Liver (tissue), 9 donors: ENCODE data around the gene RGS3. TPM values are rescaled to one million over a fixed set of nuclear protein-coding genes. Genes with fewer than 3 reads are reported as not detected.

Source experiments
- DNase-seq: peaks from one replicate; pipeline ENCODE4 v3.0.0-alpha.2; 2017; ENCODE audit warnings: low spot score
- H3K27ac ChIP-seq, 2 donors: one replicate each; pipeline ENCODE4 v1.7.0; 2013; ENCODE audit warnings: inconsistent platforms in 2 of 2, low read length in 2 of 2, control low read depth in 1 of 2, low read depth in 1 of 2, mild to moderate bottlenecking in 1 of 2
- H3K27me3 ChIP-seq, 4 donors: one replicate each; pipeline versions ENCODE4 v1.6.1 to v1.7.0; 2013; ENCODE audit warnings: low read length in 3 of 4, inconsistent platforms in 1 of 4, mild to moderate bottlenecking in 1 of 4, moderate library complexity in 1 of 4; ENCODE audit not compliant: control insufficient read depth in 4 of 4, insufficient read depth in 4 of 4
- H3K36me3 ChIP-seq, 4 donors: one replicate each; pipeline versions ENCODE4 v1.6.1 to v1.7.0; 2013; ENCODE audit warnings: low read length in 3 of 4, mild to moderate bottlenecking in 3 of 4, low read depth in 1 of 4, moderate library complexity in 1 of 4; ENCODE audit not compliant: control insufficient read depth in 4 of 4, insufficient read depth in 3 of 4
- H3K4me1 ChIP-seq, 4 donors: one replicate each; pipeline versions ENCODE4 v1.6.1 to v1.7.0; 2013; ENCODE audit warnings: low read length in 3 of 4, mild to moderate bottlenecking in 3 of 4, moderate library complexity in 1 of 4; ENCODE audit not compliant: control insufficient read depth in 4 of 4, insufficient read depth in 4 of 4
- H3K4me3 ChIP-seq, 3 donors: one replicate each; pipeline versions ENCODE4 v1.6.1 to v1.7.0; 2013; ENCODE audit warnings: low read length in 3 of 3, control low read depth in 1 of 3, low read depth in 1 of 3, mild to moderate bottlenecking in 1 of 3
- H3K9ac ChIP-seq, 2 donors: one replicate each; pipeline ENCODE4 v1.7.0; 2013; ENCODE audit warnings: low read length in 2 of 2, mild to moderate bottlenecking in 2 of 2, moderate library complexity in 2 of 2, control low read depth in 1 of 2, low read depth in 1 of 2
- H3K9me3 ChIP-seq, 4 donors: one replicate each; pipeline versions ENCODE4 v1.6.1 to v1.7.0; 2013; ENCODE audit warnings: low read length in 3 of 4; ENCODE audit not compliant: control insufficient read depth in 4 of 4
- ATF3 ChIP-seq: IDR thresholded peaks from 2 replicates; pipeline ENCODE4 v1.6.1; 2016; ENCODE audit warnings: antibody characterized with exemption
- CTCF ChIP-seq: fragments of 150-350 bp; IDR thresholded peaks from 2 replicates; pipeline ENCODE4 v1.5.1; 2017; ENCODE audit warnings: improper control_type of control experiment, low read depth, low read length; ENCODE audit not compliant: missing input control
- EGR1 ChIP-seq, 2 donors: IDR thresholded peaks; 2 replicates each; pipeline ENCODE4 v1.6.1; 2016 to 2018; ENCODE audit warnings: antibody characterized with exemption in 2 of 2, low read depth in 2 of 2
- FOXA1 ChIP-seq: IDR thresholded peaks from 2 replicates; pipeline ENCODE4 v1.6.1; 2016; ENCODE audit warnings: antibody characterized with exemption
- FOXA2 ChIP-seq: IDR thresholded peaks from 2 replicates; pipeline ENCODE4 v1.6.1; 2016; ENCODE audit warnings: antibody characterized with exemption
- GABPA ChIP-seq, 2 donors: IDR thresholded peaks in 1 of 2; conservative IDR thresholded peaks in 1 of 2; 2 replicates each; pipeline ENCODE4 v1.6.1; 2016; ENCODE audit warnings: antibody characterized with exemption in 2 of 2, mild to moderate bottlenecking in 1 of 2, moderate library complexity in 1 of 2
- HNF4A ChIP-seq, 2 donors: conservative IDR thresholded peaks; 2 replicates each; pipeline ENCODE4 v1.6.1; 2016; ENCODE audit warnings: antibody characterized with exemption in 2 of 2, mild to moderate bottlenecking in 2 of 2
- HNF4G ChIP-seq: IDR thresholded peaks from 2 replicates; pipeline ENCODE4 v1.6.1; 2016; ENCODE audit warnings: antibody characterized with exemption
- JUND ChIP-seq, 2 donors: IDR thresholded peaks; 2 replicates each; pipeline ENCODE4 v1.6.1; 2016; ENCODE audit warnings: antibody characterized with exemption in 2 of 2
- MAX ChIP-seq: IDR thresholded peaks from 2 replicates; pipeline ENCODE4 v1.6.1; 2016; ENCODE audit warnings: antibody characterized with exemption
- NR2F2 ChIP-seq: IDR thresholded peaks from 2 replicates; pipeline ENCODE4 v1.6.1; 2016; ENCODE audit warnings: antibody characterized with exemption
- RAD21 ChIP-seq, 2 donors: IDR thresholded peaks; 2 replicates each; pipeline ENCODE4 v1.6.1; 2016; ENCODE audit warnings: antibody characterized with exemption in 2 of 2, mild to moderate bottlenecking in 2 of 2
- REST ChIP-seq: IDR thresholded peaks from 2 replicates; pipeline ENCODE4 v1.6.1; 2016; ENCODE audit warnings: antibody characterized with exemption, mild to moderate bottlenecking
- RXRA ChIP-seq, 2 donors: IDR thresholded peaks; 2 replicates each; pipeline ENCODE4 v1.6.1; 2017 to 2018; ENCODE audit warnings: antibody characterized with exemption in 2 of 2, mild to moderate bottlenecking in 1 of 2
- SP1 ChIP-seq: IDR thresholded peaks from 2 replicates; pipeline ENCODE4 v1.6.1; 2018; ENCODE audit warnings: antibody characterized with exemption, mild to moderate bottlenecking
- TAF1 ChIP-seq: conservative IDR thresholded peaks from 2 replicates; pipeline ENCODE4 v1.6.1; 2016; ENCODE audit warnings: antibody characterized with exemption, mild to moderate bottlenecking
- YY1 ChIP-seq: IDR thresholded peaks from 2 replicates; pipeline ENCODE4 v1.6.1; 2016; ENCODE audit warnings: antibody characterized with exemption, mild to moderate bottlenecking
- ZBTB33 ChIP-seq: IDR thresholded peaks from 2 replicates; pipeline ENCODE4 v1.6.1; 2016; ENCODE audit warnings: antibody characterized with exemption
- WGBS: extraction: QIAGEN DNeasy Blood & Tissue Kit; methylation state at CpG from one replicate; pipeline ENCODE4 v1.1.7; 2013; 5-methylcytosine and 5-hydroxymethylcytosine counted together
- polyA plus RNA-seq, 2 donors: library from polyadenylated mRNA; stranded (reverse) in 1 of 2; unstranded in 1 of 2; fragments of 200-250 nt in 1 of 2; fragments of >200 nt in 1 of 2; fragmentation: Nextera tagmentation in 1 of 2; extraction: Ambion mirVana in 1 of 2; gene quantifications; one replicate each; pipeline versions ENCODE4 v1.2.1 to v1.2.3, GENCODE V29; 2013 to 2015
- total RNA-seq, 2 donors: library from RNA; depleted of rRNA; stranded (reverse); fragments of >200 nt; gene quantifications; one replicate each; pipeline ENCODE4 v1.2.3, GENCODE V29; 2014
- donor health status: healthy.
- donor health status: healthy.
- donor health status: healthy.
- donor health status: healthy.
- donor health status: healthy.

Gene RGS3
- total and polyA plus RNA-seq, 4 donors = 13.0 to 65.0 (median 28.3) TPM

- TF ChIP-seq FOXA1 (no peak), HNF4A (conservative IDR thresholded peaks at IDR 0.05) (no peak), EGR1 (IDR thresholded peaks at IDR 0.05; ENCODE audit: low read depth in 2 of 2) (no peak), RXRA (IDR thresholded peaks at IDR 0.05) (no peak), FOXA2 (no peak), SP1 (no peak), NR2F2 (no peak), JUND (IDR thresholded peaks at IDR 0.05) (no peak)
- 85% methylated on average over 8 of the region's 8 CpGs for WGBS
Measured at GRCh38 chr9:113626735-113627495, 163.4 kb downstream of the RGS3 start.

GRCh38 chr9:113628621-113629020 lies 165.1 kb downstream of the RGS3 start:
- H3K27ac ChIP-seq = no peak overlapping the region
- H3K4me3 ChIP-seq = no peak overlapping the region
- whole genome bisulfite sequencing = 87% methylated on average over 4 of the region's 4 CpGs
- peaks cover 0 to 5% (median 0%) of the 10 kb centered on the region in 4 donors for H3K4me1 ChIP-seq
- TF ChIP-seq REST (no peak), RXRA (IDR thresholded peaks at IDR 0.05) (no peak), MAX (no peak), SP1 (no peak), HNF4A (conservative IDR thresholded peaks at IDR 0.05) (no peak), GABPA (IDR thresholded peaks at IDR 0.05 in 1 of 2, conservative IDR thresholded peaks at IDR 0.05 in 1 of 2) (no peak), HNF4G (no peak), ZBTB33 (no peak), TAF1 (no peak), CTCF (no peak), FOXA2 (no peak), RAD21 (IDR thresholded peaks at IDR 0.05) (no peak), EGR1 (IDR thresholded peaks at IDR 0.05; ENCODE audit: low read depth in 2 of 2) (no peak), ATF3 (no peak), FOXA1 (no peak), YY1 (no peak), NR2F2 (no peak), JUND (IDR thresholded peaks at IDR 0.05) (no peak)
- no peak overlapping the region for H3K9ac ChIP-seq
- H3K9me3 ChIP-seq = no peaks in the 10 kb centered on the region
- no peaks in the 10 kb centered on the region for H3K36me3 ChIP-seq
- no peaks in the 10 kb centered on the region for H3K27me3 ChIP-seq
- DNase-seq = no peak

More at GRCh38 chr9:113626735-113627495, 163.4 kb downstream of the RGS3 start:
- Histone ChIP-seq H3K27me3 (no peaks in the 10 kb centered on the region), H3K4me3 (no peak overlapping the region), H3K27ac (no peak overlapping the region), H3K9ac (no peak overlapping the region), H3K36me3 (no peaks in the 10 kb centered on the region), H3K4me1 (peaks cover 0 to 6% (median 1%) of the 10 kb centered on the region in 4 donors), H3K9me3 (no peaks in the 10 kb centered on the region)
- DNase-seq = no peak
